ENCODE data around the gene PTCD3. TPM values are rescaled to one million over a fixed set of nuclear protein-coding genes. Genes with fewer than 3 reads are reported as not detected.

The PTCD3 gene
- total and polyA plus RNA-seq, 12 donors: 34.8 to 332 (median 112) TPM

DNA sequence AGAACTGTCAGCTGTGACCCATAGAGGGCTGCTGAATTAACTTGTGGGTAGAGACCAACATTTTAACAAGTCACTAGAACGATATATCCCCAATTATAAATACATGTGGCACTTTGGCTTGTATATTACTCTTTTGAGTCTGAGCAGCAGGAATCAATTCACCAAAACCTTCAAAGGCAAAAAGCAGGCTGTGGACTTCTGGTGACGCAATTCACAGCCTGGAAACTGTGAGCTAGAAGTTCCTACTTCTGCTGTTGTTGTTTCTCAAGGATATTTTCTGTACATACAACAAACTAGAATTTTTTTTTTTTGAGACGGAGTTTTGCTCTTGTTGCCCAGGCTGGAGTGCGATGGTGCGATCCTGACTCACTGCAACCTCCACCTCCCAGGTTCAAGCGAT lies 37.3 kb downstream of the PTCD3 start:
- H3K9me3 ChIP-seq (replicated peaks in 1 of 3): no peaks in the 10 kb centered on the region
- no peak overlapping the region for H3K27ac ChIP-seq
- no peaks in the 10 kb centered on the region for H3K4me1 ChIP-seq (replicated peaks in 1 of 2)
- H3K36me3 ChIP-seq (replicated peaks in 1 of 2): peaks cover 0 to 80% of the 10 kb centered on the region in 2 donors
- no peak overlapping the region for H3K4me3 ChIP-seq
- H3K27me3 ChIP-seq: no peaks in the 10 kb centered on the region
- 82 to 92% (median 86%) methylated on average over 6 of the region's 6 CpGs for WGBS, 4 donors
- TF ChIP-seq POLR2A (IDR thresholded peaks at IDR 0.05) (no peak), CTCF (IDR thresholded peaks at IDR 0.05) (no peak)
- no peak for DNase-seq
- intact Hi-C loops (cut with DNase I): no loop called here

GRCh38 chr2:86143926-86144685 lies 38.1 kb downstream of the PTCD3 start:
- H3K4me1 ChIP-seq (replicated peaks in 1 of 2): no peaks in the 10 kb centered on the region
- DNase-seq: no peak
- no peak overlapping the region for H3K27ac ChIP-seq
- intact Hi-C loops (cut with DNase I): no loop called here
- no peak for TF ChIP-seq CTCF (IDR thresholded peaks at IDR 0.05)
- TF ChIP-seq POLR2A (IDR thresholded peaks at IDR 0.05): no peak
- no peak overlapping the region for H3K4me3 ChIP-seq
- H3K9me3 ChIP-seq (replicated peaks in 1 of 3): no peaks in the 10 kb centered on the region
- WGBS, 4 donors: 81 to 90% (median 84%) methylated on average over 14 of the region's 14 CpGs
- peaks cover 0 to 80% of the 10 kb centered on the region in 2 donors for H3K36me3 ChIP-seq (replicated peaks in 1 of 2)
- no peaks in the 10 kb centered on the region for H3K27me3 ChIP-seq

- TF ChIP-seq POLR2A (IDR thresholded peaks at IDR 0.05): no peak
- TF ChIP-seq CTCF (IDR thresholded peaks at IDR 0.05): no peak
- Histone ChIP-seq H3K27ac (no peak overlapping the region), H3K36me3 (replicated peaks in 1 of 2) (peaks cover 0 to 89% of the 10 kb centered on the region in 2 donors)
Observed at GRCh38 chr2:86147793-86148192, 41.8 kb downstream of the PTCD3 start.

DNA sequence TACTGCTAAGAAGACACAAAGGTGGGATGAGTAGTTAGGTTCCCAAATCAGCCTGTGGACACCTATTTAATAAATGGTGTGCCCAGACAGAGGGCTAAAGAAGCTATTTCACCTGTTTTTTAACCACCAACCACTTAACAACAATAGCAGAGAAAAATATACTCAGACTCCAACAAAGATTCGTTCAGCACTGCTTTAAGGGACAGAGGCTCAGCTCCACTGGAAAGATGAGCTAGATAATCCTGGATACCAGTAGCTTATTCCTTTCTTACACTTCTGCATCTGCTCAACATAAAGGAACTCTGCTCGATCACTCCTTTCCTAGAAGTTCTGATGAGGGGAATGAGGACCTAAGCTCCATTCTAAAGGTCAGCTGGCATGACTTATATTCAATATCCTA lies 44.5 kb downstream of the PTCD3 start:
- H3K36me3 ChIP-seq (replicated peaks in 1 of 2): peaks cover 0 to 69% of the 10 kb centered on the region in 2 donors
- no peaks in the 10 kb centered on the region for H3K27me3 ChIP-seq
- H3K9me3 ChIP-seq (replicated peaks in 1 of 3): no peaks in the 10 kb centered on the region
- WGBS, 4 donors: 91 to 96% (median 94%) methylated on average over 2 of the region's 2 CpGs
- TF ChIP-seq POLR2A (IDR thresholded peaks at IDR 0.05): no peak
- DNase-seq: no peak
- H3K4me1 ChIP-seq (replicated peaks in 1 of 2): no peaks in the 10 kb centered on the region
- H3K4me3 ChIP-seq: no peak overlapping the region
- intact Hi-C loops (cut with DNase I): no loop called here
- H3K27ac ChIP-seq: no peak overlapping the region

More at GRCh38 chr2:86147793-86148192, 41.8 kb downstream of the PTCD3 start:
- WGBS, 4 donors: 84 to 100% (median 93%) methylated on average over 2 of the region's 2 CpGs
- no peak for DNase-seq
- Histone ChIP-seq H3K27me3 (no peaks in the 10 kb centered on the region), H3K4me1 (replicated peaks in 1 of 2) (no peaks in the 10 kb centered on the region), H3K9me3 (replicated peaks in 1 of 3) (no peaks in the 10 kb centered on the region), H3K4me3 (no peak overlapping the region)
- intact Hi-C loops (cut with DNase I): no loop called here
